GM19438 (cell line): ENCODE measurements around the gene ALPK3.

Experiments
- ATAC-seq: cut with Tn5 transposase; IDR thresholded peaks from one replicate; pipeline ENCODE4 v1.9.1; 2021; ENCODE audit warnings: low read depth; ENCODE audit not compliant: unreplicated experiment

Gene ALPK3

GRCh38 chr15:84914909-84915605, 97.9 kb downstream of the ALPK3 start:
- ATAC-seq = peak; percentile 98

GRCh38 chr15:84915606-84915958, 98.4 kb downstream of the ALPK3 start:
- ATAC-seq = no peak

- no peak for ATAC-seq
Observed at GRCh38 chr15:84917452-84917851, 100.3 kb downstream of the ALPK3 start.

- ATAC-seq = no peak
Observed at GRCh38 chr15:84919106-84919667, 102.0 kb downstream of the ALPK3 start.

- no peak for ATAC-seq
Observed at GRCh38 chr15:84921121-84921520, 104.0 kb downstream of the ALPK3 start.

GRCh38 chr15:84922530-84922929, 105.4 kb downstream of the ALPK3 start:
- no peak for ATAC-seq
